WTC11 (cell line): ENCODE results near the gene PRKAG2. TPM values are rescaled to one million over a fixed set of nuclear protein-coding genes. Genes with fewer than 3 reads are reported as not detected.

ENCODE experiments used
- ATAC-seq: fragments of 200-7000 bp; cut with Tn5 transposase; 2 replicates; pipeline ENCODE4 v1.10.0; 2021; ENCODE audit warnings: mild to moderate bottlenecking, moderate library complexity
- CTCF ChIA-PET: fragments of 300-600 bp; sonication (Branson Sonifier 250); formaldehyde crosslinking; loops from one replicate; lab custom pipeline; 2021; ENCODE audit warnings: antibody characterized with exemption; lab: Charles Lee
- POLR2A ChIA-PET: fragments of 350-600 bp; sonication (Branson Sonifier 250); formaldehyde crosslinking; loops from one replicate; lab custom pipeline; 2021; ENCODE audit warnings: antibody characterized with exemption; lab: Charles Lee
- DNase-seq: peaks from one replicate; pipeline ENCODE4 v3.0.0; 2021; ENCODE audit warnings: low spot score
- H3K27ac Mint-ChIP-seq: 2 replicates; pipeline ENCODE4 v1.8.0; 2021; ENCODE audit warnings: mixed read lengths
- H3K27me3 Mint-ChIP-seq: 2 replicates; pipeline ENCODE4 v1.8.0; 2021; ENCODE audit warnings: low read depth, mild to moderate bottlenecking, moderate library complexity, mixed read lengths
- H3K36me3 Mint-ChIP-seq: 2 replicates; pipeline ENCODE4 v1.8.0; 2021; ENCODE audit warnings: mixed read lengths
- H3K4me1 Mint-ChIP-seq: 2 replicates; pipeline ENCODE4 v1.8.0; 2022; ENCODE audit warnings: mixed read lengths
- H3K4me3 Mint-ChIP-seq: 2 replicates; pipeline ENCODE4 v1.8.0; 2021; ENCODE audit warnings: mild to moderate bottlenecking, moderate library complexity, mixed read lengths
- H3K9me3 Mint-ChIP-seq: 2 replicates; pipeline ENCODE4 v1.8.0; 2021; ENCODE audit warnings: mixed read lengths
- ATF1 ChIP-seq: sonication (generic); formaldehyde crosslinking; IDR thresholded peaks from 2 replicates; pipeline ENCODE4 v1.8.1; 2023; ENCODE audit warnings: mild to moderate bottlenecking, moderate library complexity, missing genetic modification reagents
- ATF3 ChIP-seq: sonication (generic); formaldehyde crosslinking; conservative IDR thresholded peaks from 2 replicates; pipeline ENCODE4 v1.8.1; 2022; ENCODE audit warnings: mild to moderate bottlenecking, missing genetic modification reagents
- CBFB ChIP-seq: sonication (generic); formaldehyde crosslinking; IDR thresholded peaks from 2 replicates; pipeline ENCODE4 v1.8.1; 2022; ENCODE audit warnings: mild to moderate bottlenecking, low read depth, missing genetic modification reagents
- CDX4 ChIP-seq: fragments of 250-450 bp; sonication (Bioruptor Pico); IDR thresholded peaks from 2 replicates; pipeline ENCODE4 v1.9.0; 2021; ENCODE audit warnings: moderate library complexity, mild to moderate bottlenecking, inconsistent platforms, borderline replicate concordance
- CREM ChIP-seq: sonication (generic); formaldehyde crosslinking; IDR thresholded peaks from 2 replicates; pipeline ENCODE4 v1.8.1; 2022; ENCODE audit warnings: mild to moderate bottlenecking, missing genetic modification reagents, moderate library complexity
- E2F5 ChIP-seq: sonication (generic); formaldehyde crosslinking; IDR thresholded peaks from 2 replicates; pipeline ENCODE4 v1.8.1; 2022; ENCODE audit warnings: mild to moderate bottlenecking, moderate library complexity, missing genetic modification reagents
- ESRRA ChIP-seq: sonication (generic); formaldehyde crosslinking; IDR thresholded peaks from 2 replicates; pipeline ENCODE4 v1.8.1; 2022; ENCODE audit warnings: mild to moderate bottlenecking, missing genetic modification reagents, borderline replicate concordance
- FOXP4 ChIP-seq: sonication (generic); formaldehyde crosslinking; IDR thresholded peaks from 2 replicates; pipeline ENCODE4 v1.8.0; 2022; ENCODE audit warnings: mild to moderate bottlenecking, missing genetic modification reagents
- GABPB1 ChIP-seq: sonication (generic); formaldehyde crosslinking; IDR thresholded peaks from 2 replicates; pipeline ENCODE4 v1.8.1; 2023; ENCODE audit warnings: mild to moderate bottlenecking, missing genetic modification reagents
- MAX ChIP-seq: sonication (generic); formaldehyde crosslinking; IDR thresholded peaks from 2 replicates; pipeline ENCODE4 v1.8.0; 2022; ENCODE audit warnings: mild to moderate bottlenecking, missing genetic modification reagents
- NFATC4 ChIP-seq: fragments of 250-450 bp; sonication (Bioruptor Pico); IDR thresholded peaks from 2 replicates; pipeline ENCODE4 v1.9.0; 2021; ENCODE audit warnings: mild to moderate bottlenecking
- PREB ChIP-seq: sonication (generic); formaldehyde crosslinking; IDR thresholded peaks from 2 replicates; pipeline ENCODE4 v1.8.1; 2022; ENCODE audit warnings: mild to moderate bottlenecking, missing genetic modification reagents, moderate library complexity, borderline replicate concordance
- PRRX2 ChIP-seq: fragments of 250-450 bp; sonication (Bioruptor Pico); IDR thresholded peaks from 2 replicates; pipeline ENCODE4 v1.8.0; 2021; ENCODE audit warnings: mild to moderate bottlenecking
- RORB ChIP-seq: fragments of 250-450 bp; sonication (Bioruptor Pico); IDR thresholded peaks from 2 replicates; pipeline ENCODE4 v1.9.0; 2021; ENCODE audit warnings: mild to moderate bottlenecking
- SP1 ChIP-seq: sonication (generic); formaldehyde crosslinking; conservative IDR thresholded peaks from 2 replicates; pipeline ENCODE4 v1.8.1; 2022; ENCODE audit warnings: missing genetic modification reagents
- TCF7 ChIP-seq: sonication (generic); formaldehyde crosslinking; IDR thresholded peaks from 2 replicates; pipeline ENCODE4 v1.8.0; 2022; ENCODE audit warnings: mild to moderate bottlenecking, low read depth, missing genetic modification reagents, moderate library complexity
- USF1 ChIP-seq: sonication (generic); formaldehyde crosslinking; IDR thresholded peaks from 2 replicates; pipeline ENCODE4 v1.8.0; 2022; ENCODE audit warnings: mild to moderate bottlenecking, missing genetic modification reagents
- USF2 ChIP-seq: sonication (generic); formaldehyde crosslinking; IDR thresholded peaks from 2 replicates; pipeline ENCODE4 v1.8.1; 2023; ENCODE audit warnings: mild to moderate bottlenecking, missing genetic modification reagents, moderate library complexity
- ZMAT4 ChIP-seq: fragments of 250-450 bp; sonication (Bioruptor Pico); IDR thresholded peaks from 2 replicates; pipeline ENCODE4 v1.9.0; 2021; ENCODE audit warnings: mild to moderate bottlenecking
- ZNF263 ChIP-seq: sonication (generic); formaldehyde crosslinking; IDR thresholded peaks from 2 replicates; pipeline ENCODE4 v1.8.1; 2022; ENCODE audit warnings: low read depth, mild to moderate bottlenecking, moderate library complexity, missing genetic modification reagents
- ZNF396 ChIP-seq: fragments of 250-450 bp; sonication (Bioruptor Pico); IDR thresholded peaks from 2 replicates; pipeline ENCODE4 v1.8.0; 2021; ENCODE audit warnings: mild to moderate bottlenecking, moderate library complexity, borderline replicate concordance
- ZNF532 ChIP-seq: fragments of 250-450 bp; sonication (Bioruptor Pico); IDR thresholded peaks from 2 replicates; pipeline ENCODE4 v1.9.0; 2021; ENCODE audit warnings: mild to moderate bottlenecking, borderline replicate concordance
- total RNA-seq: library from RNA; stranded (reverse); gene quantifications from 3 replicates; pipeline ENCODE4 v1.2.3, GENCODE V29; 2021

The PRKAG2 gene
- total RNA-seq, 1 experiment from 2014 or later, result 20.3 TPM

- Mint-ChIP-seq H3K27me3 (no peaks in the 10 kb centered on the region; the same call in 1 of the 2 replicates), H3K9me3 (peaks cover under 1% of the 10 kb centered on the region; the same call in 1 of the 2 replicates), H3K36me3 (no peaks in the 10 kb centered on the region), H3K4me1 (no peaks in the 10 kb centered on the region), H3K4me3 (no peak overlapping the region), H3K27ac (no peak overlapping the region)
- no peak; the same call in 1 of the 2 replicates for ATAC-seq
- CTCF ChIA-PET, result interaction anchor here (0.8 kb wide), 1 partner anchor 168 kb away, joined by 3 read pairs; no protein-coding TSS in a partner anchor
- POLR2A ChIA-PET, result no interaction called here
- TF ChIP-seq USF2 (CRISPR knock-in tag), result no peak
- TF ChIP-seq USF1 (CRISPR knock-in tag), result no peak
- no peak for TF ChIP-seq PREB (CRISPR knock-in tag)
- TF ChIP-seq ZNF263 (CRISPR knock-in tag), result no peak
- no peak for TF ChIP-seq MAX (CRISPR knock-in tag)
- TF ChIP-seq CBFB (CRISPR knock-in tag), result no peak
- no peak for TF ChIP-seq NFATC4 (CRISPR knock-in tag)
- no peak for TF ChIP-seq ESRRA (CRISPR knock-in tag)
- no peak for TF ChIP-seq ZNF396 (CRISPR knock-in tag)
- TF ChIP-seq E2F5, result no peak
- TF ChIP-seq CREM (CRISPR knock-in tag), result no peak
- no peak for TF ChIP-seq CDX4
- TF ChIP-seq TCF7 (CRISPR knock-in tag), result no peak
- TF ChIP-seq GABPB1, result no peak
- TF ChIP-seq ATF1, result no peak
- no peak for TF ChIP-seq ZMAT4
- TF ChIP-seq PRRX2 (CRISPR knock-in tag), result no peak
- no peak for TF ChIP-seq SP1 (CRISPR knock-in tag)
- TF ChIP-seq RORB (CRISPR knock-in tag), result no peak
- DNase-seq, result no peak
Observed at GRCh38 chr7:151585744-151586393, 291.0 kb downstream of the PRKAG2 start.

GRCh38 chr7:151581741-151582140 lies 295.2 kb downstream of the PRKAG2 start:
- H3K27me3 Mint-ChIP-seq, result no peaks in the 10 kb centered on the region
- CTCF ChIA-PET, result no interaction called here
- ATAC-seq, result no peak
- TF ChIP-seq ZNF532 (no peak), FOXP4 (CRISPR knock-in tag) (no peak), ATF3 (no peak)

More at GRCh38 chr7:151581741-151582140, 295.2 kb downstream of the PRKAG2 start:
- Mint-ChIP-seq H3K36me3 (peaks cover 20% of the 10 kb centered on the region), H3K4me1 (no peaks in the 10 kb centered on the region), H3K27ac (no peak overlapping the region), H3K4me3 (no peak overlapping the region), H3K9me3 (peaks cover 23% of the 10 kb centered on the region)
- POLR2A ChIA-PET, result no interaction called here
- DNase-seq, result no peak
